NCI-H146 treated with DMSO at 0.1 percent for 48 hours (cell line): ENCODE results near the gene OR2T6.
"Not testable (repeated sequence)": the region's sequence is repeated elsewhere in the genome, so short reads cannot be mapped to it uniquely, and the experiment has no call there.

Experiments
- DNase-seq: peaks from one replicate; lab custom pipeline; 2025; ENCODE audit not compliant: unreplicated experiment; lab: John Stamatoyannopoulos, UW

Gene OR2T6

GRCh38 chr1:248375446-248375845 is at the start of gene OR2T6:
OR2T6 (plus strand) TSS chr1:248375746; CDS start chr1:248387609, 11,863 bp downstream.
- no peak for DNase-seq

- no peak for DNase-seq
Observed at GRCh38 chr1:248343451-248343850, 32.1 kb upstream of the OR2T6 start.

DNA sequence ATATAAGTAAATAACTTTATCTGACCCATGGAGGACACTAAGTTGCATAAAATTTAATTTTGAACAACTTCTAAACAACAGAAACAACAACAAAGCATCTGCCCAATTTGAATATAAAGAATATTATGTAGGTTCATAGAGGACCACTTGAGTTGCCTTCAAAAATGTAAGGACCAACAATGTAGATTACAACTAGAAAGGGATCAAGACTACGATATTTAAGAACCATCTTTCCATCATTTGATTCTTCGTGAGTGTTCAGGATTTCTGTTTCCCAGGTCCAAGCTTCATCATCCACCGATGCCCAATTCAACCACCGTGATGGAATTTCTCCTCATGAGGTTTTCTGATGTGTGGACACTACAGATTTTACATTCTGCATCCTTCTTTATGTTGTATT is 27.1 kb upstream of the OR2T6 start, which contains the start of gene OR14C36:
TSS of gene OR14C36 (plus strand) at position 301 of the 400 bp plus-strand sequence. CDS start at position 301, 0 bp downstream.
- no peak for DNase-seq

- DNase-seq = no peak
Observed at GRCh38 chr1:248359415-248359814, 16.1 kb upstream of the OR2T6 start.

GRCh38 chr1:248361121-248361715 is 14.3 kb upstream of the OR2T6 start, which contains the start of gene OR2T4:
OR2T4 (plus strand) TSS chr1:248361665; CDS start chr1:248361665, 0 bp downstream.
- no peak for DNase-seq

- no peak for DNase-seq
Observed at GRCh38 chr1:248366609-248367008, 8.9 kb upstream of the OR2T6 start.

- no peak for DNase-seq
Observed at GRCh38 chr1:248372394-248372793, 3.2 kb upstream of the OR2T6 start.

DNA sequence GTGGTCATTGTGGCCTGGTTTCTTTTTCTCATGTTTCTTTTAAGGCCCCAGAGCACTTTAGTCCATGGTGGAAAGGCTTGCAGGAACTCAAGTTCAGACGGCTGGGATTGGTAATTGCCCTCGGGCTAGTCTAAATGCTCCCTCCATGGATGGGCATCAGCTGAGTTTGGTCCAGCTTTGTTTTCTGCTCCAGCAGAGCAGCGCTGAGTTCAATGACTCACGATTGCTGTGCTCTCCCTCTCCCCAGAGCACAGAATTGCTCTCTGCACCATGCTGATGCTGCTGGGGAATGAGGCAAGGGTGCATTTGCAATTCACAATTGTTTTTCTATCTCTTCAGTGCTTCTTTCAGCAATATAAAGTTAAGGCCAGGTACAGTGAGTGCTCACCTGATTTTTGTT is 1.8 kb upstream of the OR2T6 start:
- DNase-seq = no peak

DNA sequence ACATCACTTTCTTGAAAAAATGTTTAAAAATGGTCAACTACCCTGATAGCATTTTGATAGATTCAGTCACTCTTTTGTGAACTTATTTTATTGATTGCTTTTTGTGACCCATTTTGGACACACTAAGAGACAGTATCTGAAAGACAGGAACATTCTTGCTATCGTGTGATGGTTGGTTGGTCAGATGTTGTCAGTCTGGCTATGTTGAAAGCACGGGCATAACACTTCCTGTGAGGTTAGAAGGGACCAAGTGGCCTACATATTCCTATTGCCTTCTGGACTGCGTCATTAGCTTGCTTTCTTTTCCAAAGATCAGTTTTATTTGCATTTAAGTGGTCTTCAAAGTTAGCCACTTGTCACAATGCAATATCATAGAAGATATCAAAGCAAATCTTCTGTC is 1.4 kb downstream of the OR2T6 start:
- DNase-seq = no peak

GRCh38 chr1:248380854-248381253 is 5.3 kb downstream of the OR2T6 start:
- no peak for DNase-seq

GRCh38 chr1:248388426-248388825 is 12.9 kb downstream of the OR2T6 start:
- no peak for DNase-seq

GRCh38 chr1:248393050-248393449 is 17.5 kb downstream of the OR2T6 start:
- DNase-seq = no peak

DNA sequence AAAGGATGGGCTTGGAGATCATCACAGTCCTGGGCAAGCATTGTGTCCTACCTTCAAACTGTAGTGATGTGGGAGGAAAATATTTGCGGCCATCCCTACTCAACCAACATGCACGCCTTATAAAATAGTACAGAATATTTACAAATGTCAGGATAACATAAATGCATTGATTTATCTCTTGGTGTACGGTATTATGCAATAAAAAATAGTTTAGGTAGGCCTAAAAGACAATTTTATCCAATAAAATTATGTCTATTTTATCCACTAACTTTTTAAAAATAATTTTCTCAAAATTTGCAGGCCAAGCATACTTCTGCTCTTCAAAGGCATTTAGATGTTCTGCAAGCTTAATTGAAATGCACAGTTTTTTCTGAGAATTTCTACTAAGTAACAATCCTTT is 27.2 kb downstream of the OR2T6 start, which contains the start of gene OR2T1:
TSS of gene OR2T1 (plus strand) at position 301 of the 400 bp plus-strand sequence. CDS start 3,100 bp downstream, outside the sequence.
- no peak for DNase-seq

DNA sequence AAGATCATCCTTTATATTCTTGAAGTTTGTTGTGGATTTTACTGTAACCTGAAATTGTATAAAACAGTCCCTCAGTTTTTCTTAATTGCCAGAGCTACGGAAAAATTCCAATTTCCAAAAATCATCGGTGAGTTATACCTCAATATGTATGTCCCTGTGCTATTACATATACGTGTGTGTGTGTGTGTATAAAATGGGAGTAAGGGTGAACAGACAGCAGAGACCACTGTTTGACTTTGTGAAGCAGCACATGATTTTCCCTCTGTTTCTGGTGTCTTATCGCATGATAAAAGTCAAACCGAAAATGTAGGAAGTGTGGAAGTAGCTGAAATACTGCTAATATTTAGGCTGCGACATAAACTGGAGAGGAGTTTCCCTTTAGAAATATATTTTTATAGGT is 28.5 kb downstream of the OR2T6 start:
- DNase-seq = peak; percentile 30

GRCh38 chr1:248406721-248407692 is 31.5 kb downstream of the OR2T6 start:
- no peak for DNase-seq

- no peak for DNase-seq
Observed at GRCh38 chr1:248416226-248416625, 40.7 kb downstream of the OR2T6 start.

DNA sequence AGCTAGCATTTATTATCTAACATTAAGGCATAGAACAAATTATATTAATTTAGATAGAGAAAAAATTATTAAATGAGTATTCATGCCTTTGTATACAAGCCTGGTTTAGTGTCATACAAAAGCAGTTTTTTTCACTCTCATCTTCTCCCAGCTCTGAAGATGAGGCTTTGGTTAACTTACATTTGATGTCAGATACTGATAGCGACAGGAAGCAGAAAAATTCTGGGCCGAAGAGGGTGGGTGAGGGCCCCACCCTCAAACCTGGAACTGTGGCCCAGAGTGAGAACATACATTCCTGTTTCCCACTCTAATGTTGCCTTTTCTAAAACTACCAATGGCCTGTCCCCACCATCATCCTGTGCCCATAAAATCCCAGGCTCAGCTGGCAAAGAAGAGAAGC is 42.3 kb downstream of the OR2T6 start:
- DNase-seq = no peak

GRCh38 chr1:248421384-248421783 is 45.8 kb downstream of the OR2T6 start:
- DNase-seq = no peak

- DNase-seq = not testable (repeated sequence)
Observed at GRCh38 chr1:248427526-248428191, 52.1 kb downstream of the OR2T6 start.

DNA sequence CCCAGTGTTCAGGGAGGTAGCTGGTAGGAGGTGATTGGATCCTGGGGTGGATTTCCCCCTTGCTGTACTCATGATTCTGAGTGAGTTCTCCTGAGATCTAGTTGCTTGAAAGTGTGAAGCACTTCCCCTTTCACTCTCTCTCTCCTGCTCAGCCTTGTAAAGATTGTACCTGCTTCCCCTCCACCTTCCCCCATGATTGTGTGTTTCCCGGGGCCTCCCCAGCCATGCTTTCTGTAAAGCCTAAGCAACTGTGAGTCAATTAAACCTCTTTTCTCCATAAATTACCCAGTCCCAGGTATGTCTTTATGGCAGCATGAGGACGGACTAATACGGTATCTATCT is 52.6 kb downstream of the OR2T6 start:
- not testable (repeated sequence) for DNase-seq

DNA sequence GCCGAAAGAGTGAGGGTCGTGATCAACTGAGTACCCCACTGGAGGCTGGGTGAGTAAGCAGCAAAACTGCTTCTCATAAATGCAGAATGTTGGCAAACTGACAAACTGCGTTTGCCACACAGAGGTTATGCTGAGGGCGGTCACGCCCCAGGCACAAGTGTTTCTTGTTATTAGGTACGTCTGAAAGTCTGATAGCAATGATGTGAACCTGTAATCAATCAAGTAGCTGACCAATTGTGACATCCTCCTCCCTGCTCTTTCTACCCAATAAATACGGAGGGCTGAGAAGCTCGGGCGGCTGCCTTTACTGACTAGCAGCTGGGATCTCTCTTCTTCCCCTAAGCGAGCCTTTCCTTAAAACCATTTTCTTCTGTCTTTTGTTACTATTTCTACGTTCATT is 56.1 kb downstream of the OR2T6 start:
- not testable (repeated sequence) for DNase-seq
